ENCODE measurements around the gene G6PD. TPM values are rescaled to one million over a fixed set of nuclear protein-coding genes. Genes with fewer than 3 reads are reported as not detected.
A peak's percentile ranks its signal among the peaks of the same experiment; 100 is the strongest.

The G6PD gene
- total and polyA plus RNA-seq, 2 of the 8 experiments (the other 6 are each of a cell fraction or from before 2014, with no cell fraction given), result 47.3 to 55.1 TPM

DNA sequence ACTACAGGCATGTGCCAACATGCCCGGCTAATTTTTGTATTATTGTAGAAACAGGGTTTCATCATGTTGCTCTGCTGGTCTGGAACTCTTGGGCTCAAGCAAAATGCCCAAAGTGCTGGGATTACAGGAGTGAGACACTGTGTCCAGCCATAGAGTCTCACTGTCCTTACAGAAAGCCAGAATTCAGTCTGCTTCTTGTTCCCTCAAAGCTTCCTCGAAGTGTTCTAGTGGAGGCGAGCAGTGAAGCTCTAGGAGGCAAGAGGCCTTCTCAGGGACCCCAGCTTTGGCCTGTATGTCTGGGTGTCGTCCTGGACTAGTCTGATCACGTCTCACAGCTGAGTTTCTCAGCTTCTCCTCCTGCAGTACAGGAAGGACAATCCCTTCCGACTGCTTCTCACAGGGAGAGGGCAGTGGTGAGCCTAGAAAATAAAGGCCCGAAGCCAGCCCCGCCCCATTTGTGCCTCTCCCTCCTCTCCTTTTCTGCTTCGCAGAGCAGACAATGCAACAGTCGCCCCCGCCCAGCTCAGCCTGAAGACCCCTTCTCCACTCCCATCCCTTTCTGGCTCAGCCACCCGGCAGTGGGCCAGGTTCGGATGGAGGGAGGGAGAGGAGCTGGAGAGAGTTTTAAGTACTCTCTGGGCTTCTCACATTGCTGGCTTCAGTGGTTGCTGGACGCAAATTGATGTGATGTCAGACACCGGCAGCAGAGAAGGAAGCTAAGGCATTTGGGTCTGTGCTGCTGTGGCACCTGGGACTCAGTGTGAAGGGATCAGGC, 19.6 kb downstream of the G6PD start (continued):
- TF ChIP-seq CHD7 (IDR thresholded peaks at IDR 0.05; ENCODE audit: insufficient replicate concordance, low read length) (no peak), RAD21 (IDR thresholded peaks at IDR 0.05 in 1 of 2, conservative IDR thresholded peaks at IDR 0.05 in 1 of 2; ENCODE audit: low read depth in 2 of 2, low read length in 2 of 2) (peak; percentile 10 to 34; a peak in 1 of 4 replicates), CTBP2 (IDR thresholded peaks at IDR 0.05; ENCODE audit: borderline replicate concordance, insufficient read depth, insufficient read length, low read length) (no peak), BACH1 (IDR thresholded peaks at IDR 0.05; ENCODE audit: low read length) (no peak), TAF1 (IDR thresholded peaks at IDR 0.05; ENCODE audit: low read depth, low read length) (0 out of 2 replicates have a peak, but pooled peaks have one; percentile 22), CHD1 (IDR thresholded peaks at IDR 0.05; ENCODE audit: low read depth, low read length) (no peak), POLR2A (IDR thresholded peaks at IDR 0.05; ENCODE audit: control extremely low read depth in 1 of 2, low read depth in 2 of 2, low read length in 2 of 2) (peak in 1 of 2 experiments; percentile 23; a peak in 1 of 3 replicates), MAFK (IDR thresholded peaks at IDR 0.05; ENCODE audit: low read depth, low read length) (no peak)

Measured in H1 (cell line).